NCI-H82 (cell line): ENCODE results near the gene AFG1L.
A peak's percentile ranks its signal among the peaks of the same experiment; 100 is the strongest.
"Not testable (repeated sequence)": the region's sequence is repeated elsewhere in the genome, so short reads cannot be mapped to it uniquely, and the experiment has no call there.

Experiments used
- DNase-seq: peaks from one replicate; lab custom pipeline; 2025; lab: John Stamatoyannopoulos, UW

AFG1L gene

DNA sequence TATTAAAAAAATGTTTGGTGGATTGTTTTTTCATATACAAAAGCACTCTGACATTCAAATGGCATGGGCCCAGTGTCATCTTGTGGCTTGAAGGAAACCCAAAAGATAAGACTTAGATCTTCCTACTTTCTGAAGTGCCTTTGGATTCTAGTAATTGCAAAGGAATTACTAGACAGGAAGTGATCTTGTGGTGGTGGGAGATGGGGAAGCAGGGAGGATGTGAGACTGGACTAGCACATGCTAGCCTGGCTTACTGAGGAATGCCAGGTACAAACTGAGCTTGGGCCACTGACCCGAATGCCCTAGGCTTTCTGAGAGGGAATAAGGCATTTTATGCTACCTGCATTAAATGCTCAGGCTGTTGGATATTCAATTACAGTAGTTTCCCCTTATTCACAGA, 59.0 kb downstream of the AFG1L start:
- no peak for DNase-seq

GRCh38 chr6:108355120-108355519, 60.3 kb downstream of the AFG1L start:
- no peak for DNase-seq

- no peak for DNase-seq
Measured at GRCh38 chr6:108355890-108356289, 61.0 kb downstream of the AFG1L start.

- no peak for DNase-seq
Measured at GRCh38 chr6:108359901-108360882, 65.3 kb downstream of the AFG1L start.

DNA sequence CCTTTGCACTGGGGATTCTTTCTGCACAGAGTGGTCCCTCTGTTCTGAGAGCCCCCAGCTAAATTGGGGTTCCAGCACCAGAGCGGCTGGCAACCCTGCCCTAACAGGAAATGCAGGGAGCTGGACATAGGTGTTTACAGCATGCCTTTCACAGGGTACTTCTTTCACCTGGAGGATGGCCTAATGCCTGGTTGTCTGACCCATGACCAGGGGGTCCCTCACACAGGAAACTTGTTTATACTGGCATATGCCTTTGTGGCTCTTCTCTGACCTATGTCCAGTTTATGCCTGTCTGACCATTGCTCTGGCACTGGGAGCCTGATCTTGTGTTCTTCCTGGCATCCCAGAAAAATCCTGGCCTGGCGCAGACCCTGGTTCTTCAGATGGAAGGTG, 66.1 kb downstream of the AFG1L start:
- no peak for DNase-seq

GRCh38 chr6:108361312-108361932, 66.6 kb downstream of the AFG1L start:
- no peak for DNase-seq

DNA sequence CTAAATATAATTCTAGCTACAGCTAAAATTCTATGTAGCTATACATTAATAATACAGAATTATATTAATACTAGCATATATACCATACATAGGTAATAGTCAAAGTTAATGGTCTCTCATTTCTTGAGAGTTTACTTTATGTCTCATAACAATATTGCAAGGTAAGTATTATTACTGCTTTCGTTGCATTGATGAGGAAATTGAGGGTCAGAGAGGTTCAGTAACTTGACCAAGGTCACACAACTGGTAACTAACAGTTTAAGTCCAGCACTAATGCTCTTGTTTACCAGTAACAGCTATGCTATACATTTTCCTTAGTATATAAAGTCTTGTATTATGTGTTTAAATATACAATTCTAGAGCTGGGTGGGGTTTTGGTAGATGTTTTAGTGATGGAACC, 67.6 kb downstream of the AFG1L start:
- no peak for DNase-seq

DNA sequence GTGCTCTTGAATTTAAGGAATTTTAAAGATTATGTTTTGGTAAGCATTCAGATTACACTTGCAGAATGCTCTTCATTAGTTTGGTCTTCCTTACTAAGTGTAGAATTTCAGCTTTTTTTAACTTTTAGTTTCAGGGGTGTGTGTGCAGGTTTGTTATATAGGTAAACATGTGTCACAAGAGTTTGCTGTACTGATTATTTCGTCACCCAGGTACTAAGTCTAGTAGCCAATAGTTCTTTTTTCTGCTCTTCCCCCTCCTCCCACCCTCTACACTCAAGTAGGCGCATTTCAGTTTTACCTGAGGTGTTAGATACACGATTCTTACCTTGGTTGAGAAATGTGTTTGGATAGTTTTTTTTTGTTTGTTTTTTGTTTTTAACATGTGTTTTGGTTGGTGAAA, 68.3 kb downstream of the AFG1L start:
- no peak for DNase-seq

DNA sequence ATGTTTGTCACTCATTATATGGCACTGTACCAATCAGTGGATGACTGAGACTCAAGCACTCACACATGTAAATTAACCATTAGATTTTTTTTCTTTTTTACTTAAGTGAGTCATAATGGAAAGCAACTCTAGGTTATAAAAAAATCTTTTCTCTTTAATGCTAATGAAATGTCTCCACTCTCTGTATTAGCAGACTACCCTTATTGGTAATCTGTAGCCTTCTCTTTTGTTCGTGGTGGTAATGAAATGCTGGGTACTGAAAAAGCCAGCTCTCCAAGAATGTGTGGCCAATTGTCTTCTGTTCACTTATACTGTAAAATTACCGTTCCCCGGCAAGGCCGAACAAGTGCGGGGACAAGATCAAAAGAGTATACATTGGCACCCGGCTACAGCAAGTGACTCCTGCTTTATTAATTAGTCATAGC, 69.0 kb downstream of the AFG1L start:
- DNase-seq: no peak

- no peak for DNase-seq
Measured at GRCh38 chr6:108364470-108364869, 69.6 kb downstream of the AFG1L start.

DNA sequence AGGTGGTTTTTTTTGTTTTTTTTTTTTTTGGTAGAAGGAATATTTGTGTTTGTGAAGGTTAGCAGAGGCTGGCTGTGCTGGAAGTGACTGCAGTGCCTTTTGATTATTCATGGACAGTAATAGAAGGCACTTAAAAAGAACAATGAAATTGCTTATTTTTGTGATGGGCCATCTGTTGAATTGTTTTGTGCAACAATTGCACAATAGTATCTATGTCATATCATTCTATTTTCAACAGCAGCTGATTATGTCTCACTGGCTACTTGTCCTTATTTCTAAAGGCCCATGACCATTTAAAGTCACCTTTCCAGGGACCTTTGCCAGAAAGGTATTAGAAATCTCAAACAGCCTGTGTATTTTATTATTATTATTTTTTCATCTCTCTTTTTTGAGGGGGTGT, 70.6 kb downstream of the AFG1L start:
- no peak for DNase-seq

DNA sequence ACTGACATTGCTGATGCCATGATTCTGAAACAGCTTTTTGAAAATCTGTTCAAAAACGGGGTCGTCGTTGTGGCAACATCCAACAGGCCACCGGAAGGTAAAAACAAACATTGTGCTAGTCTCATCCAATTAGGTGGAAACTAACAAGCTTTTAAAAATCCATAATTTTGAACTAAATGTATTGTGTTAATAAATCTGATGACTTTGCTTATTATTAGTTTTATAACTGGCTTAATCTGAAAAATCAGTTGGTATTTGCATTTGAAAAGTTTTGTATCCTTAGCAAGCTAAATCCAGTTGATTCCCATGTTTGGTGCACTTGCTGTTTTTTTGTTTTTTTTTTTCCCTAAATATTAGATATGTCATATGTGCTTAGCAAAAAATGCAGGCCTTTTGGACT, 71.4 kb downstream of the AFG1L start:
- peak; percentile 9 for DNase-seq

GRCh38 chr6:108368431-108369030, 73.7 kb downstream of the AFG1L start:
- DNase-seq: peak; percentile 45

DNA sequence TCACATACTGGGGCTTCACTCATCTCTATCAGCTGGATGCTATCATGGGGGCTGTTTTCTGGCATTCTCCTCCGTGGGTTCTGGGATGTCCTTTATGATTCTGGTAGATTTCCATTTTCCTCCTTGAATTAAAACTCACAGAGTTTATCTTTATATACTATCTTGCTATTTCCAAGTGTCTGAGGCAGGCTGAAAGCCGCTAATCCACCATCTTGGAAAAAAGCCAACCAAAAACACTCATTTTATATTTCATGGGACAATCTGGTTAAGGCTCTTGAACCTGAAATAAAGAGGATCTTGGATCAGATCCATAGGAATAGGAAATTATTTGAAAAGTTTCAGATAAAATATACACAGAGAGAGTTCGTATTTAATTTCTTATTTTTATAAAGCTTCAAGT, 86.0 kb downstream of the AFG1L start:
- DNase-seq: no peak

DNA sequence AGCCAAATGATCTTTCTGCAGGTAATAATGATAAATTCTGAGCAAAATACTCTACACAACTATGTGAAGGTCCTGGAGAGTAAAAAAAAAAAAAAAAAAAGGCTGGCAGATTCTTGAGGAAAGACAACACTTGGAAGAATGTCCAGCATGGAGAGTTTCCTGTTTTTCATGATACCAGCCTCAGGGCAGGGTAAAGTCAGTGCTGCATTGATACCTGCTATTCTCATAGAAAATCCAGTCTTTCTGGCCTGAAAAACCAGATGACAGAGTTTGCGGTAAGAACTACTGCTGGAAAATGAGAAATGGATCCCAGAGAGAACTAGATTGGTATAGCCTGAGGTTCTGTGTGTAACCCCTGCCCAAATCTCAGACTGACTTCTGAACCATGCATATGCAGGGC, 89.1 kb downstream of the AFG1L start:
- DNase-seq: no peak

DNA sequence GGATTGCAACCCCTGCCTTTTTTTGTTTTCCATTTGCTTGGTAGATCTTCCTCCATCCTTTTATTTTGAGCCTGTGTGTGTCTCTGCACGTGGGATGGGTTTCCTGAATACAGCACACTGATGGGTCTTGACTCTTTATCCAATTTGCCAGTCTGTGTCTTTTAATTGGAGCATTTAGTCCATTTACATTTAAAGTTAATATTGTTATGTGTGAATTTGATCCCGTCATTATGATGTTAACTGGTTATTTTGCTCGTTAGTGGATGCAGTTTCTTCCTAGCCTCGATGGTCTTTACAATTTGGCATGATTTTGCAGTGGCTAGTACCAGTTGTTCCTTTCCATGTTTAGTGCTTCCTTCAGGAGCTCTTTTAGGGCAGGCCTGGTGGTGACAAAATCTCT, 94.3 kb downstream of the AFG1L start:
- not testable (repeated sequence) for DNase-seq

DNA sequence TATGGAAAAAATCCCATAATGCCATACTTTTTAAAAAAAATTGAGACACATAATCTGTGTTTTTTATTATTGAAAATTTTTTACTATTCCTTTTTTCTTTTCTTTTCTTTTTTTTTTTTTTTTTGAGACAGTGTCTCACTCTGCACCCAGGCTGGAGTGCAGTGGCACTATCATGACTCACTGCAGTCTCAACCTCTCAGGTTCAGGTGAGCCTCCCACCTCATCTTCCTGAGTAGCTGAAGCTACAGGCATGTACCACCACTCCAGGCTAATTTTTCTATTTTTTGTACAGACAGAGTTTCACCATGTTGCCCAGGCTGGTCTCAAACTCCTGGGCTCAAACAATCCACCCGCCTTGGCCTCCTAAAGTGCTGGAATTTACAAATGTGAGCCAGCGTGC, 100.4 kb downstream of the AFG1L start:
- DNase-seq: no peak

DNA sequence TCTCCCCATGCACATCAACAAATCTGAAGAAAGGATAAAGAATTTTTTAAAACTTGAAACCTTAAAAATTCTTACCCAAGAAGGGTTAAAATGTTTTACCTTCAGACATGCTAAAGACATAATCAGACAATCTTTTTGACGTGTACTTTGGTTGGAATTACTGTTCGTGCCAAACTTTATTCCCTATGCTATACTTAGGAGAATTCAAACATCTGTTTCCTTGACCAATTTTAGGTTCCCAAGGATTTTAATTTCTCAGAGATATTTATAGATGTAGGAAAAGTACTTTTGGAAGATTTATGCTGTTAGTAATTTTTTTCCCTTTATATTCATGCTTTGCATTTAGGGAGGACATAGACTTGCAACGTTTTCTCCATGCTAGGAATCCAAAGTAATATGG, 108.4 kb downstream of the AFG1L start:
- no peak for DNase-seq

GRCh38 chr6:108406943-108407342, 112.1 kb downstream of the AFG1L start:
- no peak for DNase-seq

GRCh38 chr6:108407904-108408827, 113.3 kb downstream of the AFG1L start:
- no peak for DNase-seq

DNA sequence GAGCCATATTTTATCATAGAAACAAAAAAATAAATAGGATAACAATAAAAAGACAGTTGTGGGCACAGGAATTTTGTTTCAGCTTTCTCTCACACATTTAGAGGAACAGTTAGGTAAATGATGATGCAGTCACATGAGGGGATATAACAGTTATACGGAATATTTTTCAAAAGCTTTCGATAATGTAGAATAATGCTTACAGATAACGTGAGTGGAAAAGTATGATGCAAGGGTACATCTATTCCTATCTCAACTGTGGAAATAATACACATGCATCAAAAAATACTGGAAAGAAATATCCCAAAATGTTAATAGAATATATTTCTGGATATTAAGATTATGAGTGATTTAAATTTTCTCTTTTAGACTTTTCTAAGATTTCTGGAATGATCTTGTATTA, 114.0 kb downstream of the AFG1L start:
- no peak for DNase-seq
